Ishikawa (cell line): Measurements from ENCODE around the gene RNASE7.

Experiments
- CEBPB ChIP-seq: IDR thresholded peaks from 2 replicates; pipeline ENCODE4 v1.6.1; 2012
- CREB1 ChIP-seq: IDR thresholded peaks from 2 replicates; pipeline ENCODE4 v1.6.1; 2012; ENCODE audit warnings: low read depth
- EGR1 ChIP-seq: IDR thresholded peaks from 2 replicates; pipeline ENCODE4 v1.6.1; 2012
- EP300 ChIP-seq: IDR thresholded peaks from 2 replicates; pipeline ENCODE4 v1.6.1; 2012; ENCODE audit warnings: borderline replicate concordance
- FOXM1 ChIP-seq: IDR thresholded peaks from 2 replicates; pipeline ENCODE4 v1.6.1; 2012; ENCODE audit warnings: low read depth, borderline replicate concordance
- NFIC ChIP-seq: IDR thresholded peaks from 2 replicates; pipeline ENCODE4 v1.6.1; 2012
- RAD21 ChIP-seq: IDR thresholded peaks from 2 replicates; pipeline ENCODE4 v1.6.1; 2012; ENCODE audit warnings: low read depth
- TAF1 ChIP-seq: IDR thresholded peaks from 2 replicates; pipeline ENCODE4 v1.6.1; 2012; ENCODE audit warnings: low read depth, mild to moderate bottlenecking
- TCF12 ChIP-seq: IDR thresholded peaks from 2 replicates; pipeline ENCODE4 v1.6.1; 2012; ENCODE audit warnings: low read depth
- TEAD4 ChIP-seq: IDR thresholded peaks from 2 replicates; pipeline ENCODE4 v1.6.1; 2012
- YY1 ChIP-seq: IDR thresholded peaks from 2 replicates; pipeline ENCODE4 v1.6.1; 2012; ENCODE audit warnings: low read depth
- ZBTB7A ChIP-seq: IDR thresholded peaks from 2 replicates; pipeline ENCODE4 v1.6.1; 2012; ENCODE audit warnings: low read depth
- TF ChIP-seq, protein P1 (sequence below): IDR thresholded peaks from 2 replicates; pipeline ENCODE4 v1.6.1; 2012
- TF ChIP-seq, protein P2 (sequence below): IDR thresholded peaks from 2 replicates; pipeline ENCODE4 v1.6.1; 2012
- TF ChIP-seq, protein P3 (sequence below): IDR thresholded peaks from 2 replicates; pipeline ENCODE4 v1.6.1; 2012; ENCODE audit warnings: low read depth, mild to moderate bottlenecking

The RNASE7 gene

DNA sequence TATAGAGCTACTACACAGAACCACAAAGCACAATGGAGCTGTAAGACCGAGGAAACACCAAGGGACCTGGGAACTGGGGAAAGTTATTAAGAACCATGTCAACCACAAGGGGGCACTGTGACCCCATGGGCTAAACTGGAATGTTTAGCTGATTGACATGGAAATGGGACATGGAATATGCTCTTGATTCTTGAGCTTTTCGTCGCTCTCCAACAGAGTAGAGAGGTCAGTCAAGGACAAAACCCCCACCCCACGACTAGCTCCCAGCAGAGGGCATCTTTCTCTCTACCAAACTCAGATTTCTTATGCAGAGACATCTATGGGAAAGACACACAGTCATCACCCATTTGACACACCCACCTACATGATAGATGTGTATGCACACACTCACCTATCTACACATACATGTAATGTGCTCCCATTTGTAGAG is 27.4 kb upstream of the RNASE7 start:
- TF ChIP-seq RAD21 (peak; percentile 98), TEAD4 (peak; percentile 60)
- TF ChIP-seq, protein P1, sequence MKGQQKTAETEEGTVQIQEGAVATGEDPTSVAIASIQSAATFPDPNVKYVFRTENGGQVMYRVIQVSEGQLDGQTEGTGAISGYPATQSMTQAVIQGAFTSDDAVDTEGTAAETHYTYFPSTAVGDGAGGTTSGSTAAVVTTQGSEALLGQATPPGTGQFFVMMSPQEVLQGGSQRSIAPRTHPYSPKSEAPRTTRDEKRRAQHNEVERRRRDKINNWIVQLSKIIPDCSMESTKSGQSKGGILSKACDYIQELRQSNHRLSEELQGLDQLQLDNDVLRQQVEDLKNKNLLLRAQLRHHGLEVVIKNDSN = no peak

DNA sequence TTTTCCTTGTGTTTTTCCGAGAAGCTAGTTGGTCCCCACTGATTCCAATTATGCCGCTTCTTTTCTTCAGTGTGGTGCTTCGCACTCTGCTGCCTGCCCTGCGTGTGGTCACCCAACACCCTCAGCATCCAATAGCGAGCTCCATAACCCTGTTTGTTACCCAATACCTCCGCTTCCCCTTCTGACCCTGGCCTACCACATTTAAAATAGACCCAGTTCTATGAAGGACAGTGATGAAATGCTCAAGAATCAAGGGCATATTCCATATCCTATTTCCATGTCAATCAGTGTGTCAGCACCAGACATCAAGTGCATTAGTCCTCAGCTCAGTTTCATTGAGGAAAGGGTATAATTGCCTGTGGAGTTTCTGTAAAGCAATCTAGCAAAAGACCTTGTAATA is 26.9 kb upstream of the RNASE7 start:
- TF ChIP-seq, protein P1 = no peak
- TF ChIP-seq FOXM1 (no peak), ZBTB7A (no peak)

DNA sequence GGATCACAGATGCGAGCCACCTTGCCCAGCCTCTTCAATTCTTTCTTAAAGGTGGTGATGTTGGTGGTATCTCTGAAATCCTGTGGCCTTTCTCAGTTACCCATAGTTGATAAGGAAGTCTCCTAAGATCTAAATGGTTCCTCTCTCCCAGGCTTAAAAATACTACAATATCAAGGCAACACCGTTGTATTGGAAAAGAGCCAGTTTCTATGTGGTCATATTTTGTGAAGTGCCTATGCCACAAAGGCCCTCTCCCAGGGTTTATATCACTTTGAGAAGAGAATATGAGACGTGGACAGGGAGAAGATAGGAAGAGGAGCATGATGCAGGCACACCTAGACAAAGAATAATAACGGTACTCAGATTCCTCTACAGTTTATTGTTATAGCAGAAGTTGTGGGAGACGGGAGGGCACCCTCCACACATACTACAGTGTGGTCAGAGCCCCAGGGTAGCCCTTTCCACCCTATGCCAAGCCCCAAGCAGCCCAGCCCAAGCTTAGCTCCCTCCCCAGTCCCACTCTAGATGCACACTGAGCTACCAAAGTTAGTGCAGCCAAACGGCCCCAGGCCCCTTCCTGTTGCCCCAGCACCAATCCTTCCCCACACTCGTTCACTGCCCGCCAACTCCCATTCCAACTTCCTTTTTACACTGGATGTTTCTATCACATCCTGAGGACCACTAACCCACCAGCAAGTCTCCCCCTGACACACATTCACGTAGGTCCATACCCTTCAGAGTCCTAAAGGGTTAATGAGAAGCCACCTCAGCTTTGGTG is 25.6 kb upstream of the RNASE7 start:
- no peak for TF ChIP-seq TAF1
- TF ChIP-seq, protein P2, sequence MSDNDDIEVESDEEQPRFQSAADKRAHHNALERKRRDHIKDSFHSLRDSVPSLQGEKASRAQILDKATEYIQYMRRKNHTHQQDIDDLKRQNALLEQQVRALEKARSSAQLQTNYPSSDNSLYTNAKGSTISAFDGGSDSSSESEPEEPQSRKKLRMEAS = no peak
- TF ChIP-seq YY1 = no peak
- TF ChIP-seq FOXM1 = no peak

DNA sequence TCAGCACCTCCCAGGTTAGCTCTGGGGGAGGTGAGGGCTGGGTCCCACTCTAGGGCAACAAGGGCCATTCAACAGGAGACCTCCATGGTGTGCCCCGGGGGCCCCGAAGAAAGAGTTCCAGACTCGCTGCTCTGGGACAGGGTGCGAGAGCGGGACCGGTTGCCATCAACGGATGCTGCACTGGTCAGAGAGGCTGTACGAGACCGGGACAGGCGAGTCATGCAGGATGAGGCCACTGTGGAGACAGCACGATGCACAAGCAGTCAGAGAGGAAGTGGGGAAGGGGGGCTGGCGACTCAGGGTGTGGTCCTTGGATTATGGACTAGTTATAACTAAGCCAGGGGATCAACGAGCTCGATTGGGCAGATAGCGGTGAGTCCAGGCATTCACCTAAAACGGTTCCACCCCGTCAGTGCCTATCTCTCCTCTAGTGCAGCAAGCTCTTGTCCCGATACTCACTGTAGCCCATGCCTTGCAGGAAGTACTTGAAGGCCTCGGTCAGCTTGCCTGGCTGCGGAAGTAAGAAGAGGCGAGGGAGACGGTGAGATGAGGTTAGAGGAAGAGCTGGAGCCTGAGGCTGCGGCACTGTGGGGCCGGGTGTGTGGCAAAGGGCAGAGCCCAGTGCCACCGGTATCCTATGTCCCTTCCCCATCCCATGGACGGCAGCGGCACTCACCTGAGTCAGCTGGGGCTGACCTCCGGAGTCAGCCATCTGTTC is 24.5 kb upstream of the RNASE7 start:
- TF ChIP-seq NFIC = no peak
- TF ChIP-seq CREB1 = no peak
- TF ChIP-seq EP300 = no peak
- no peak for TF ChIP-seq CEBPB
- TF ChIP-seq TEAD4 = no peak
- no peak for TF ChIP-seq ZBTB7A
- no peak for TF ChIP-seq TCF12
- no peak for TF ChIP-seq EGR1
- TF ChIP-seq, protein P1 = no peak
- TF ChIP-seq RAD21 = no peak
- TF ChIP-seq, protein P3, sequence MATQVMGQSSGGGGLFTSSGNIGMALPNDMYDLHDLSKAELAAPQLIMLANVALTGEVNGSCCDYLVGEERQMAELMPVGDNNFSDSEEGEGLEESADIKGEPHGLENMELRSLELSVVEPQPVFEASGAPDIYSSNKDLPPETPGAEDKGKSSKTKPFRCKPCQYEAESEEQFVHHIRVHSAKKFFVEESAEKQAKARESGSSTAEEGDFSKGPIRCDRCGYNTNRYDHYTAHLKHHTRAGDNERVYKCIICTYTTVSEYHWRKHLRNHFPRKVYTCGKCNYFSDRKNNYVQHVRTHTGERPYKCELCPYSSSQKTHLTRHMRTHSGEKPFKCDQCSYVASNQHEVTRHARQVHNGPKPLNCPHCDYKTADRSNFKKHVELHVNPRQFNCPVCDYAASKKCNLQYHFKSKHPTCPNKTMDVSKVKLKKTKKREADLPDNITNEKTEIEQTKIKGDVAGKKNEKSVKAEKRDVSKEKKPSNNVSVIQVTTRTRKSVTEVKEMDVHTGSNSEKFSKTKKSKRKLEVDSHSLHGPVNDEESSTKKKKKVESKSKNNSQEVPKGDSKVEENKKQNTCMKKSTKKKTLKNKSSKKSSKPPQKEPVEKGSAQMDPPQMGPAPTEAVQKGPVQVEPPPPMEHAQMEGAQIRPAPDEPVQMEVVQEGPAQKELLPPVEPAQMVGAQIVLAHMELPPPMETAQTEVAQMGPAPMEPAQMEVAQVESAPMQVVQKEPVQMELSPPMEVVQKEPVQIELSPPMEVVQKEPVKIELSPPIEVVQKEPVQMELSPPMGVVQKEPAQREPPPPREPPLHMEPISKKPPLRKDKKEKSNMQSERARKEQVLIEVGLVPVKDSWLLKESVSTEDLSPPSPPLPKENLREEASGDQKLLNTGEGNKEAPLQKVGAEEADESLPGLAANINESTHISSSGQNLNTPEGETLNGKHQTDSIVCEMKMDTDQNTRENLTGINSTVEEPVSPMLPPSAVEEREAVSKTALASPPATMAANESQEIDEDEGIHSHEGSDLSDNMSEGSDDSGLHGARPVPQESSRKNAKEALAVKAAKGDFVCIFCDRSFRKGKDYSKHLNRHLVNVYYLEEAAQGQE = no peak
- TF ChIP-seq TAF1 = no peak
- no peak for TF ChIP-seq FOXM1
- TF ChIP-seq, protein P2 = no peak
- TF ChIP-seq YY1 = no peak

DNA sequence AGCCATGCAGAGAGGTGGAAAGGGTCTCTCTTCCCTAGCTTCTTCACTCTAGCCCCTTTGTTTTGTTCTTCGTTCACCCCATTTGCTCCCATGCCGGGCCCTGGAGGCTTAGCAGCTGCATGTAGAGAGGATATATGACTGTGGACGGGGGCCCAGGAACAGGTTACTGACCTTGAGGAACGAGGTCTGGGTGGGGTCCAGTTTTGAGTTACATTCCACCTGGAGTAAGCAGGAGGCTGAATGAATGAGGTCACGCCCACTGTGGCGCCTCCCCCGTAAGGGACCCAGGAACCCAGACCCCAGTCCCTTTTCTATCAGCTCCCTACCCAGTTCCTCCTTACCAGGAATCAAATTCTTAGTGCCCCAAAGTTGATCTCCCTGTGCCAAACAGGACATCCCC is 23.9 kb upstream of the RNASE7 start:
- TF ChIP-seq TCF12 (no peak), TAF1 (no peak), CEBPB (no peak)
- TF ChIP-seq, protein P3 = no peak

DNA sequence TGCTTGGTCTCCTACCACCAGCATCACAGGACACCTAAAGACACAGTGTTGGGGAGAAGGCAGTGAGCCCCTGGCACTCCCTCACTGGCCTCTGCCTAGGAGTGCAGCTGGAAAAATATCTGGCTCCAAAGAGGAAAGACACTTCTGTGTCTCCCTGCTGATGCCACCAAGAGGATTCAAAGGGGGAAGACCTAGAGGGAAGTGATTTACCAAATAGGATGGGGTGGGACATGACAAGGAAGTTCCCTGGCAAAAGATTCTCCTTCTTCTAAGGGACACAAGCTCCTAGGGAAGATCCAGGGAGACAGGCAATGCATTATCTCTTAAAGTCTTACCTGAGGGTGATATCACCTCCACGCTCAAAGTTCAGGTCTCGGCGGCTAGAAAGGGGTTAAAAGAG is 23.4 kb upstream of the RNASE7 start:
- TF ChIP-seq, protein P3 = no peak
- TF ChIP-seq RAD21 (no peak), NFIC (no peak), TCF12 (no peak), TAF1 (no peak), TEAD4 (no peak), EGR1 (no peak), YY1 (no peak), FOXM1 (no peak)
- TF ChIP-seq, protein P2 = no peak
- TF ChIP-seq, protein P1 = no peak
